HK-2 (cell line): ENCODE measurements around the gene CNTNAP5.

ENCODE experiments used
- DNase-seq: peaks from one replicate; pipeline ENCODE4 v3.0.0-alpha.2; 2018; ENCODE audit not compliant: unreplicated experiment

The CNTNAP5 gene

DNA sequence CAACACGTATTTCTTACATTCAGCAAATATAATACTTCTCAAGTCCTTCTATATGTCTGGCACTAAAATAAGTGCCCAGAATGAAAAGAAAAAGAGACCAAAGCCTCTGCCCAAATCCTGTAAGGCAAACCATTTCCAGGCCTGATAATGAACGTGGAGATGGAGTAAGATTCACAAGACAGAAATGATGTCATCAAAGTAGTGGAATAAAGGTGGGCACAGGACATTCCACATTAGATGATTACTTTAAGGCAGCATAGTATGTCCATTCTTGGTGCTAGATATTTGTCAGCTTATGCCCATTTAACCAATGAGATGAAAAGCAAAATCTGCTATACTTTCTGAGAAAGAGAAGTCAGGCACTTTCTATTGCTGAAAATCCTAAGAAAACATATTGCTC lies 38.5 kb downstream of the CNTNAP5 start:
- DNase-seq, result no peak

DNA sequence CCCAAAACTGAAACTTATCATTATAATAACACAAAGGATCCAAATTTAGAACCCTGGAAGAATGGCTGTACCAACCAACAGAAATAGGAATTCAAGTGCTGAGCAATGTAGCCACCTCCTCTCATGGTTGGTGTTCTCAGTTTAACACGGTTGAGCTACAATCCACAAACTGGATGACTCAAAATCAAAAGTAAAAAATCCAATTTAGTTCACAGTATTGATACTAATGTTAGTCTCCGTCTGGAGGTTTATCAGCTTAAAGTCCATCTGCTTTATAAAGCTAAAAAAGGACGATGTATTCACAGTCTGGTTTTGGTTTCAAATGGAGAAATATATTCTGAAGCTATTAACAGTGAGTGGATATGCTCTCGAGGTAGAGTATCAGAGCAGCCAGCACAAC lies 40.5 kb downstream of the CNTNAP5 start:
- no peak for DNase-seq

DNA sequence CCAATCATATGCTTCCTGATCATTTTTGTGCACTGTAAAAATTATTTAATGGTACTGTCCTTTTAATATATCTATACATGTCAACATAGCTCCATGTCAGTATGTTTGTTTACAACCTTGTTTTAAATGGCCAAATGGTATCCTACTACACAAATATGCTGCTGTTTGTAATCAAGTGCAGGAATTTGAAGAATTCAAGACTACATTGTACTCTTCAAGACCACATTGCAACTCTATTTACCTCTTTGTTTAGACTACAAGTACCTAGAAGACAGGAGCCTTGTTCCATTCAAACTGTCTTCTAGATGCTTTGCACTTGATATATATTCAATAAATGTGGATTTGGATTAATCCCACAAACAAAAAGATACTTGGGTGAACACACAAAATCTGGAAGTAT lies 41.7 kb downstream of the CNTNAP5 start:
- no peak for DNase-seq

DNA sequence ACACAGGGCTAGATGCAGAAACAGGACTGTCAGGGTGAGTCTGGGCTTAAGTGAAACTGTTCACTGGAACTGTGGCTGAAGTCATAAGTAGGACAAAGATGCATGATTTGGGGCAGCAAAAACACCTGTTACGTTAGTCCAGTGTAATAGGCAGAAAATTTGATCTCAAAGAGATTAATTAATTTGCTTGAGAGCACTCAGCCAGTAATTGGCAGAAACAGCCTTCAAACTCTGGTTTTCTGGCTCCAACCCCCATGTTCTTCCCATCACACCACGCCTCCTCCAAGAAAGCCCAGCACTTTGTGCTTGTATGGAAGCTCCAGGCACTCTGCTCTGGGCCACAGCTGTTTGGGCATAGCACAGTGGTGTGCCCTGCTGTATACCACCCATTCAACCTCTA lies 54.0 kb downstream of the CNTNAP5 start:
- no peak for DNase-seq

DNA sequence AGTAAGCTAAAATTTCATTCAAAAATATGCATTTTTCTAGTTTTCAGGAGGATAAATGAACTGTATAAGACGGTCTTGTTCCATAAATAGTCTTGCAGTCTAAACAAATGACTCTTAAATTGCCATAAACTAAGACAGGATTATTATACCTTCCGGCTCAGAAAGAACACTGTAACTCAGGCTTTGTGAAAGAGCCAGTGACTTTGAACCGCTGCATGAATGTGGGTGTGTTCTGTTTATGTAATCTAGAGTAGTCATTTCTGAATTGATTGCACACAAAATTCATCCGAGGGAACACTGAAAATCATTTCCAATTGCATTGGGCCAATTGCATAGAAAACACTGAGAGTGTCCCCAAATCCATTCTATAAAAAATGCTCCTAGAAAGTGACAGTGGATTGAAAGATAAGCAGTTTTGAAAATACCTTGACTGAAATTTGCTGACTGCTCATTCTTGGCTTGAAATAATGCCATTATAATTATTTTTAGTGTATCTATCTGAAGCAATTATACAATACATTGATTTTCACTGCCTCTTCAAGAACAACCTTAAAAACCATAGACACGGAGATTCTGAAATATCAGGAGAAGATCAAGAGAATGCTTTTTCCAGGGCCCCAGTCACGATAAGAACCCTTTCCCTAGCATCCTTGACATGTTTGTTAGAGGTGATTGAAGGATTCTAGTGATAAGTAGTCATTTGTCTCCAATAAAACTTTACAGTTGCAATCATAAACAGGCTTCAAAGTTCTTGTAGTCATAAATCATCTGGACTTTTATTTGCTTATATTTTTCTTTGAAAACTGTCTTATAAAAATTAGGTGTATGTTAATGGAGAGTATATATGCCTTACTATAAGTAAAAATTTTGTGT lies 55.4 kb downstream of the CNTNAP5 start:
- DNase-seq, result no peak

DNA sequence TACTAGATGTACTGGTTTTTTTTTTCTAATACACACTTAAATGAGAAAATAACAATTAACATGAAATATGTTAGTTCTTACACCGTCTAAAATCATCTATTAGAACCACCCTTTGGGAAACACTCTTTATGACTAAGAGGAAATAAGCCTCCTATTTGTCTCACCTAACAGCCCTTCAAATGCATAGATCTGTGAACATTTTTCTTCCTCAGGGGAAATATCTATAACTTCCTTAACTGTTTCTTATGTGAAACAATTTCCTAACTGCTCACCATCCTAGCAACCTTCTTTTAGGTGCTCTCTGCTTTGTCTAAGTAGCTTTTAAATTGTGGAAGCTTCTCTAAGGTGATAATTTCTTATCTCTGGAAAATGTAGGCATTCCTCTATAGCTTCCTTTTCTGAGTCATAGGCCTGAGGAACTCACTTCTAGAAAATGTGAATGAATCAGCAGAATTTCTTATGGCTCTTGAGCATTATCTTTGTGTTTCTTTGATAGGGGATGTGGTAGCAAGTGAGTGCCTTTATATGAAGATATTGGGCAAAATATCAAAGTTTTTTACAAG lies 56.1 kb downstream of the CNTNAP5 start:
- no peak for DNase-seq

DNA sequence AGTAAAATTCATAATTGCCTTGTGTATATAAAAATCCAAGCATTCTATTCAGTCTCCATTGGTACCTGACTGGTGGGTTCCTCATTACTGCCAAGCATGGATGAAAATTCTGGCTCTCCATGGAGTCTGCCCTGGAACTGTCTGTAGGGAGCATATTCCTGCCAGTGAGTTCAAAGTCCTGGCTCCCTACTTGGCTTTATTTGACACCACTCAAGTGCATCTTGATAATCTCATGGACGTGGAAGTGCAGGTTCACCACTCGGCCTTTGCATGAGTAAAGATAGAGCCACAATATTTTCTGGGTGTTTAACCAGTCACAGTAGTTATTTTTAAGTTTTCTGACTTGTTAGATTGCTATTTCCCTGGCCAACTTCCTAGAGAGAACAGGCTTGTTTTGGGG lies 63.5 kb downstream of the CNTNAP5 start:
- no peak for DNase-seq

DNA sequence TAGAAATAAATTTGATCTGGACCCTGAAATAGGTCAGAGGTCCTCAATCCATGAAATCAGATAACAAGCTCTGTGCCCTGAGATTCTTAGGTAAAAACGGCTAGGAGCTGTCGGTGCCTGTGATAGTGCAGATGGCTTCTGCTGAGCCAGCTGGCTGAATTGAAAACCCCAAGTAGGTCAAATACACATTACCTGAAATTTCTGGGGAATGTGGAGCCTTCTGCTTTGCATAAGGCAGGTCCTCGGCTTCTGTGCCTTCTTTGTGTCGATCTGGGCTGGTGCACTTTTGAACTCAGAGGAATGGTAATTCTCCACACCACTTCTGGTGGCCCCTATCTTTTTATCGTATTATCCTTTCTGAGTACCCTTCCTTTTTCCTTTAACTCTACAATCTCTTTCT lies 66.6 kb downstream of the CNTNAP5 start:
- no peak for DNase-seq

DNA sequence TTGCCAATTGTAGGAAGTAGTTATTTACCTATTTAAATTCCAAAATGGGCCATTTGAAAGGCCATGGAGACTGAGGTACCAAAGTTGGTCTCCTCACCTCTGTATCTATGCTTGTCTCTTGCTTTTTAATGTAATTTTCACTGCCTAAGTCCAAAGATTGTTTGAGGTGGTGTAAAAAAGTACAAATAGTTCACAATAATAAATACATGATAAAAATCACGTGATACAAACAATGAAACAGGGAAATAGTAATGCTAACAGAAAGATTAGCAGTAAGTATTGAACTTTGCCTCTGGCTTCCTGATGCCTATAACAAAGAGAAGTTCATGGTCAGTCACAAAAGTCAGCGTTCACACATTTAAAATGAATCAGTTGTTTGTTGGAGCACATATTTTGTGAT lies 67.6 kb downstream of the CNTNAP5 start:
- DNase-seq, result no peak

DNA sequence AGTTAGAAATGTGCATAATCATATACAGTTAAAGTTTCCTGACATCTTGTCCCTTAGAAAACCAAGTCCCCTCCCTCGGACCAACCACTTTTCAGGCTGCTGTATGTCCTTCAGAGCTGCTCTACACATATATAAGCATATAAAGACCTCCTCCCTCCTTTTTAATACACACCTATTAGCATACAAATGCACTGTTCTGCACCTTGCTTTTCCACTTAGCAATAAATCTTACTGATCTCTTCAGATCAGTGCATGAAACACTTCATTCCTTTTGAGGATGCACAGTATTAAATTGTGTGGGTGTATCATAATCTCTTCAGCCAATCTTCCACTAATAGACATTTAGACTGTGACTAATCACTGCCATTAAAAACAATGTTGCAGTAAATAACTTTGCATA lies 79.8 kb downstream of the CNTNAP5 start:
- no peak for DNase-seq

DNA sequence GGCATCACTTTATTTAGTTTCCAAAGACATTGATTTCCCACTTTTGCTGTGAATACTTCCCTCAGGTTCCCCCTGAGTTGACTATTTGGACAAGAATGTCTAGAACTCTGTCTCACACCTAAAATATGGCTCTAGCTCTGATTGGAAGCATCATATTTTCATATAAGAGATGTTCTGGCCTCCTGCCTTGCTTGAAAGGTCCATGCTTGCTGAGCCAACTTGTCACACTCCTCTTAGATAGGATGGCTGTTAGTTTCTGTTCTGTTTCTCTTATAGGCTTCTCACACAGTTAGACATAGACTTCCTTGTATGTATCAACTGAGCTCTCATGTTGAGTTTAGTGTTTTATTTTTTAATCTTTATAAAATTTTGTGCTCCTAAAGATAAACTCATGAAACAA lies 87.1 kb downstream of the CNTNAP5 start:
- DNase-seq, result no peak

DNA sequence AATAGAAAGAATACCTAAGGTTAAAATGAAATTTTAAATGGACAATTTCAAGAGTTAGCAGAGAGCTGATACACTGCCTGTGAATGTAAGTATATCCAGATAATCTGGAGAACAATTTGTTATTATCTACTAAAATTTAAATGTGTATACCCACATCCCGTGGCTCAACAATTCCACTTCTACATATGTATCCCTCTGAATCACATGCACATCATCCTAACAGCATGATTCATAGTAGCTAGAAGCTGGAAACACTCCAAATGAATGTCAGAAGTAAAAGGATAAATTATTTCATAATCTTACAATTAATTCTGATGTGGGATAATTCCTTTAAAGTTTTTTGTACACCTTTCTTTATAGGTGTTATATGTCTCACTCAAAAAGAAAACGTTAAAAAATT lies 87.9 kb downstream of the CNTNAP5 start:
- DNase-seq, result no peak

DNA sequence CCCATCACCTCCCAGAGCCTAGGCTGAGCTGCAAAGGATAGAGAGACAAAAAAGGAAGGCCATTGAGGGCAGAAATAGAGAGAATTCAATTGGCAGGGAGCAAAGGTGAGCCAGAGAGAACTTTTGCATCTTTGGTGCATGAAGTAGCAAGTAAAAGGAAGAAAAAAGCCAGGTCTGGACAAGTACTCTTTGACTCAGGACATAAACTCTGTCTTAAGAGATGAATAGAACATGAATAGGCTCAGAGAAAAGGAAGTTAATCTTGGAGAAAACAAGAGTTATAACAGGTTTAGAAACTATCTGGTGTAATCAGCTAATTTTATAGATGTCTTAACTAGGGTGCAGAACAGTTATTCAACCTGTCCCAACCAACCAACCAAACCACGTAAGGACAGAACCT lies 95.2 kb downstream of the CNTNAP5 start:
- no peak for DNase-seq

DNA sequence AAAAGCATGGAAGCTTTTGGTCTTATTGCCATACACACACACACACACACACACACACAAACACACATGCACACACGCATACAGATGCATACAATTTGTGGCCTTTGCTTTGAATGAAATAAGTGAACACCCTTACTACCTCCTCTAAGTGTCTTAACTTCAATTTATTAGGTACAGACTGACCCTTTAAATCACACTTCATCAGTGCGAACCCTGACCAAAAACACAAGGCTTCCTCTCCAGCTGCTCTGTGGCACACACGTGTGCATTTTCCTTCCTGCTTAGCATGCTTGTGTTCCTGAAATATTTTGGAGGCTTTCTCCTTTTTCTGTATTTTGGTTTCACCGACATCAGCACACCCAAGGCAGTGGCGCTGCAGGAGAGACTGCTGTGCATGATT lies 96.0 kb downstream of the CNTNAP5 start:
- DNase-seq, result no peak

DNA sequence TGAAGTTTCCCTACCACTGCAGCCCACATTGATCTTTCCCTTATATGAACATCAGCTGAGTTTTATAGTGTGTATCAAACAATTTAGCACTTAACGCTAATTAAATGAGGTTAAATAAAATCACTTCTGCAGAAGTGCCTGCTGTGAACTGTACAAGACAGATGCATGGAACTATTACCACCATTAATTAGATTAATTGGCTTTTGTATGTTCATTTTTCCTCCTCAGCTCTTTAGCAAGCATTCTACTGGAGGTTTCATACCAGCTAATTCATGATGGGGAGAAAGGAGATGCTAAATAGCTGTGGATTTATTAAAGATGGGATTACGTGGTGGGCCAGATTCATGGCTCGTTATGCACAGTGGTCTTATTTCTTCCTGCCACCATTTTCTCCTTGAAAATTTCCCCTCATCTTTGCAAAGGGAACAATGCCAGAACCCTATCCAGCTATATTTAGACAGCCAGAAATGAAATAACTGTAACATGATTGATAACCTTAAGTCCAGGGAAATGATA lies 96.7 kb downstream of the CNTNAP5 start:
- no peak for DNase-seq

DNA sequence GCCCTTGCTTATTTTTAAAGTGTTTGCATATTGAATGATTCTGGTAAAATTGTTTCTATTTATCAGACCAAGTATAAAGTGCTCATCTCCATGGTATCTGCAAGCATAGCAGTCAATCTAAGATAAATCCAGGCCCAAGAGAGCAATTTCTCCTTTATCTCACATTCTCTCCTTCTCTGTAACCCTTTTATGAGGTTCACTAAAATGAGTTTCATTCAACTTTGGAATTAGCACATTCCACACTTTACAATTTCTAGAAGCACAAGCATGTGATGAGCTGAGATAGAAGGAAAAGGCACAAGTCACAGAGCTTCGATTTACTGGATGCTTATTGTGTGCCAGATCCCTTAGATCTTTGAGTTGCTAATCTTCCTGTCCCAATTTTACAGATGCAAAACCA lies 97.3 kb downstream of the CNTNAP5 start:
- no peak for DNase-seq

DNA sequence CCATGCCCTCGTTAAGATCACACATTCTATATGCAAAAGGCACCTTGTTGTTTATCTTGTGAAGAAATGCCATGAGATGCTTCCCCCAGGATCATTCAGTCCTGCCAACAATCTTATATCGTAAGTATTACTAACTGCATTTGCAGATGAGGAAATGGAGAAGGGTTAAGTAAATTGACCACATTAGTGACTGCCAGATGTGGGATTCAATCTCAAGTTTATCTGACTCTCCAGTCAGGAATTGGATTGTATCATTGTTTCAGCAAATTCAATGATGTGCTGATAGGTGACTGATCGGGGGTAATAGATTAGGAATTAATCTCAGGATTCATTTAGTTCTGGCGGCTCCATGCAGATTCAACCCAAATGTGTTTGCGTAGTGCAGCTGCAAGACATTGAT lies 106.2 kb downstream of the CNTNAP5 start:
- DNase-seq, result no peak

DNA sequence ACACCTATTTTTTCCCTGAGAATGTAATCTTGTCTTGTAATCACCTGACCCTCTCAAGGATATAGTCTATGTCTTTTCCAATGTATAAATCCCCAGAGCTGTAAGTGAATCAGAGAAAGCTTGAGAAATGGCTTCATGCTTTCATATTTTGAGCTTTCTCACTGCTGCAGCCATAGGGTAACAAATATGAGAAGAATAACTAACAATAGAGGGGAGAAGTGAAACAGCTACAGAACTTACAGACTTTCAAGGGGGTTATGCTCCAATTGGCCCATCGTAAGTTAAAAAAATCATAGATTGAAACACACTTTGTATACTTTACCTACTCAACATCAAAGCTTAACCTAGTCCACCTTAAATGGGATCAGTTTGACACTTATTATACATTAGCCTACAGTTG lies 111.0 kb downstream of the CNTNAP5 start:
- DNase-seq, result no peak

DNA sequence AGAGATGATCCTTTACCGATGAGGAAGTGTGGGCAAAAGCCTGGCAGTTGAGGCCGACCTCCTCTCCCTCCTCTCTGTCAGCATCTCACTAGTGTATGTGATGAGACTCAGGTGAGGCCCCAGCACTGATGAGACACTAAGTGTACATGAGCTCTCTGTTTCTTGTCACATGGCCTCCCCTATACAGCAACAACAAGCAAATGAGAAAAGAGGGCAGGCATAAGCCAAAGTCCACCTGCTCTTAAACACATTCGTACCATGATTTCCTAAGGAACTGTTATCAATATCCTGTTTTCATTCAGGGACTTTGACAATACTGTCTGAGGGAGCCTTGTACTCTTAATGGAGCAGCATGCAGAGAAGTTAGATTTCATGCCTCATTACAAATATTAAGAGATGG lies 113.0 kb downstream of the CNTNAP5 start:
- DNase-seq, result no peak

DNA sequence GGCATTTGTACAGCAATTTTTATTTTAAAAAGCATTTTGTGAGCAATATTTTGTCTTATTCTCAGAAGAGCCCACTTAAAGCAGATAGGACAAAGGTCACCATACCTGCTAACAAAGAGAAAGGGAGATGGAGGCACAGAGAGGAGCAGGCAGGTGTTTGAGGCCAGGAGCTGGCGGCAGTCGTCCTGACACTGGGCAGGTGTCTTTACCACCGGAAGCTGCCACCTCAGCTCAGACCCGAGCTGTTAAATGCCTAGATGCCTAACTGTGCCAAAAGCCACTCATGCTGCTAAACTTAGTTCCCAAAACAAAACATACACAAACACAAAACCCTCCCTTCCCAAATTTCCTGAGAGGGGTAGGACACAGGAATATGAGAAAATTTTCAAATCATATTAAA lies 120.9 kb downstream of the CNTNAP5 start:
- DNase-seq, result no peak

DNA sequence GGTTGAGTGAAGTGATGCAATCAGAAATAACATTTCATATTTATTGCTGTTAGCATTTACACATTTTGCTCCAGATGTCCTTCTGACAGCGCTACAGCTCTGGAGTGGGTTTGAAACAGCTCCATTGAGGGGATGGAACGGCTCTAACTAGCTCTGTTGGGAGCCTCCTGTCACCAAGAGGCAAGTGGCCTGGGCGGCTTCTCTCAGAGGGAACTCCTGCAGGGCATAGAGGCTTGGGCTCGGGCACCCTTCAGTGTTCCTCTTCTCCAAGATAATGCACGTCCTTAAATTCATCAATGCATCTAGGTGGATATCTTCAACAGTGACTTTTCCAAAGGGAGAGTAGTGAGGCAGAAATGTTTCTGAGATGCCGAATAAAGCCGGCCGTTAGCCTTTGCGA lies 122.5 kb downstream of the CNTNAP5 start:
- DNase-seq, result no peak

DNA sequence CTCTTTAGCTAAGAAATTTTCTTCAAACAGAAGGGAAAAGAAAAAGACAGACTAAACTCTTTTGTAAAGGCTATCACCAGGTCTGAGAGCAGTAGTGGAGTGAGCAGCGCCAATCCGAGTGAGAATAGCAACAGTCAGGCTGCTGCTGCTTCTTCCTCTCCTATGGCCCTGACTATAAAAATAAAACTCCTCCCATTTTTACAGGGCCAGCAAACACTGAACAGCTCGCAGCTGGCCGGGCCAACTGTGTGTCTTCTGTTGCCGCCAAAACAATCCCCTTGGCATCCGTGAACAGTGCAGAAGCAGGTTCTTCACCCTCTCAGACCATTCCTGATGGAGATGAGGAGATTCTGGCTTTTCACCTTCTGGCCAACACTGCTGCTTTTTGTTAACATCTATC lies 124.5 kb downstream of the CNTNAP5 start:
- no peak for DNase-seq

DNA sequence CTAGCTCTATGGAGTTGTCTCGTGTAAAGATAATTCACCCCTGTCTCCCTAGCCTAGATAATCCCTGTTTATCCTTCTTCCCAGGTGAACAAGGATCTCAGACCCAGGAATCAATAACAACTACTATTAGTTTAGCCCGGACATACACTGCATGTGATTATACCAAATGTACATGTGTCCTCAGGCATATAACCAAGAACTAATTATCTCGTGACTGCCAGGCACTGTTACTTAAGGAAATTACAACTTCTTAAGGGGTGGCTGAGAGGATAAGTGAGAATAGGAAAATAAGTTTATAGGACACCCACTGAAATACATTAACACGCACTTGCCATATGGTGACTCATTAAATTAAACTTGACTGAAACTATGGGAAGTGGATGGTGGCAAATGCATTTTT lies 126.6 kb downstream of the CNTNAP5 start:
- no peak for DNase-seq

DNA sequence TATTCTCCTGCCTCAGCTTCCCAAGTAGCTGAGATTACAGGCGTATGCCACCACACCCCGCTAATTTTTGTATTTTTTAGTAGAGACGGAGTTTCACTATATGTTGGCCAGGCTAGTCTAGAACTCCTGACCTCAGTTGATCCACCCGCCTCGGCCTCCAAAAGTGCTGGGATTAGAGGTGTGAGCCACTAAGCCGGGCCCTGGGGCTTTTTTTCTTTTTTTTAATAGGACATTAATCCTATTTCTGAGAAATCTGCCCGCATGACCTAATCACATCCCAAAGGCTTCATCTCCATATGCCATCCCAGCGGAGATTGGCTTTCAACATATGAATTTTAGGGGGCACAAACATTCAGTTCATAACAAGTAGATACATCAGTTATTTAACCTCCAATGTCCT lies 128.6 kb downstream of the CNTNAP5 start:
- no peak for DNase-seq
